Omental fat pad (tissue), 4 donors: Measurements from ENCODE around the gene NUAK1. TPM values are rescaled to one million over a fixed set of nuclear protein-coding genes. Genes with fewer than 3 reads are reported as not detected.

Experiments
- ATAC-seq: fragments of 150-250 bp; one replicate; pipeline ENCODE4 v1.9.1; 2016; ENCODE audit warnings: mild to moderate bottlenecking, moderate library complexity; ENCODE audit not compliant: low FRiP score
- DNase-seq: peaks from one replicate; pipeline ENCODE4 v3.0.0-alpha.2; 2019; ENCODE audit warnings: low spot score
- CTCF ChIP-seq, 3 donors: fragments of 450-650 bp; IDR thresholded peaks; one replicate each; pipeline ENCODE4 v1.5.1; 2016 to 2017; ENCODE audit warnings: antibody characterized with exemption in 3 of 3, mild to moderate bottlenecking in 3 of 3, moderate library complexity in 2 of 3
- total RNA-seq, 4 donors: library from RNA; depleted of rRNA; stranded (reverse); fragments of >200 nt; gene quantifications; one replicate each; pipeline ENCODE4 v1.1.0, GENCODE V29; 2016

The NUAK1 gene
- total RNA-seq, 4 donors from 2014 or later, result 6.8 to 47.3 (median 21.0) TPM

- ATAC-seq (no peak), DNase-seq (no peak)
- no peak for TF ChIP-seq CTCF (IDR thresholded peaks at IDR 0.05)
Measured at GRCh38 chr12:106119301-106119700, 19.5 kb downstream of the NUAK1 start.

GRCh38 chr12:106118381-106119130, 20.2 kb downstream of the NUAK1 start:
- TF ChIP-seq CTCF (IDR thresholded peaks at IDR 0.05), result no peak
- DNase-seq, result no peak
- ATAC-seq, result no peak

- no peak for TF ChIP-seq CTCF (IDR thresholded peaks at IDR 0.05)
- DNase-seq, result no peak
- no peak for ATAC-seq
Measured at GRCh38 chr12:106115440-106115839, 23.3 kb downstream of the NUAK1 start.

GRCh38 chr12:106114447-106115068, 24.2 kb downstream of the NUAK1 start:
- ATAC-seq, result peak; percentile 10
- no peak for DNase-seq
- TF ChIP-seq CTCF (IDR thresholded peaks at IDR 0.05), result no peak

- ATAC-seq (peak; percentile 39), DNase-seq (no peak)
- TF ChIP-seq CTCF (IDR thresholded peaks at IDR 0.05), result no peak
Measured at GRCh38 chr12:106113824-106114446, 24.8 kb downstream of the NUAK1 start.

GRCh38 chr12:106113446-106113823, 25.3 kb downstream of the NUAK1 start:
- DNase-seq, result no peak
- no peak for TF ChIP-seq CTCF (IDR thresholded peaks at IDR 0.05)
- ATAC-seq, result no peak
